ENCODE measurements around the gene CHST9.

- TF ChIP-seq CTCF (IDR thresholded peaks at IDR 0.05) (no peak), USF2 (CRISPR knock-in tag; IDR thresholded peaks at IDR 0.05) (no peak), AFF4 (CRISPR knock-in tag; IDR thresholded peaks at IDR 0.05; ENCODE audit: borderline replicate concordance) (no peak), AR (CRISPR knock-in tag; IDR thresholded peaks at IDR 0.05) (no peak), STAT6 (CRISPR knock-in tag; conservative IDR thresholded peaks at IDR 0.05; ENCODE audit: low read depth) (no peak), ZBTB43 (CRISPR knock-in tag; IDR thresholded peaks at IDR 0.05) (no peak), ZNF281 (CRISPR knock-in tag; IDR thresholded peaks at IDR 0.05) (no peak), SP1 (CRISPR knock-in tag; conservative IDR thresholded peaks at IDR 0.05) (no peak)
Observed at GRCh38 chr18:26901020-26901419, 284.1 kb downstream of the CHST9 start.

Measured in WTC11 (cell line).